ENCODE results near the gene DHDH. TPM values are rescaled to one million over a fixed set of nuclear protein-coding genes. Genes with fewer than 3 reads are reported as not detected.
A peak's percentile ranks its signal among the peaks of the same experiment; 100 is the strongest.

DHDH gene
- total and polyA plus RNA-seq, 2 experiments from 2014 or later, result 0.69 to 4.7 TPM

GRCh38 chr19:48966541-48967345 is 33.2 kb downstream of the DHDH start:
- Histone ChIP-seq H3K36me3 (ENCODE audit: insufficient read depth) (peaks cover 13% of the 10 kb centered on the region), H3K4me1 (ENCODE audit: insufficient read depth) (peaks cover 18% of the 10 kb centered on the region), H3F3A (replicated peaks; ENCODE audit: low read depth) (peaks cover 56% of the 10 kb centered on the region), H3K27ac (ENCODE audit: low read depth) (peak overlapping the region; percentile 55; the same call in 1 of the 2 replicates), H3K9me2 (ENCODE audit: insufficient read depth) (no peaks in the 10 kb centered on the region), H3K4me2 (peak overlapping the region; percentile 99), H3K79me2 (replicated peaks; ENCODE audit: insufficient read depth) (peaks cover 24% of the 10 kb centered on the region), H2AFZ (no peak overlapping the region), H3K27me3 (ENCODE audit: insufficient read depth) (no peaks in the 10 kb centered on the region), H3K4me3 (peak overlapping the region; percentile 100), H4K20me1 (replicated peaks; ENCODE audit: insufficient read depth) (peaks cover 11% of the 10 kb centered on the region)
- ATAC-seq (no peak), DNase-seq (ENCODE audit: low spot score) (no peak)
- Mint-ChIP-seq H3K4me1 (peaks cover 44% of the 10 kb centered on the region), H3K9me3 (peaks cover 16% of the 10 kb centered on the region), H3K27me3 (ENCODE audit: insufficient read depth, low read depth, poor library complexity) (peaks cover 58% of the 10 kb centered on the region), H3K36me3 (ENCODE audit: low read depth) (peaks cover 52% of the 10 kb centered on the region), H3K27ac (no peak overlapping the region), H3K4me3 (peak overlapping the region; percentile 95)
- TF ChIP-seq NANOG (IDR thresholded peaks at IDR 0.05; ENCODE audit: borderline replicate concordance), result no peak
- peak; percentile 3; the same call in 1 of the 2 replicates for TF ChIP-seq POLR2AphosphoS5 (IDR thresholded peaks at IDR 0.05; ENCODE audit: low read depth)
- TF ChIP-seq ETS1 (IDR thresholded peaks at IDR 0.05), result no peak

GRCh38 chr19:48967346-48968178 is 34.1 kb downstream of the DHDH start:
- H3K27me3 ChIP-seq (ENCODE audit: insufficient read depth), result no peaks in the 10 kb centered on the region
- H3K4me3 Mint-ChIP-seq, result peak overlapping the region; percentile 95; the same call in 2 of the 3 replicates
- H3K36me3 Mint-ChIP-seq (ENCODE audit: low read depth), result peaks cover 52% of the 10 kb centered on the region
- peaks cover 11% of the 10 kb centered on the region for H4K20me1 ChIP-seq (replicated peaks; ENCODE audit: insufficient read depth)
- 0 out of 2 replicates have a peak overlapping the region, but pooled peaks have one; percentile 55 for H3K27ac ChIP-seq (ENCODE audit: low read depth)
- DNase-seq (ENCODE audit: low spot score) (no peak), ATAC-seq (no peak)
- peaks cover 36% of the 10 kb centered on the region for H3K4me1 Mint-ChIP-seq
- 0 out of 2 replicates have a peak overlapping the region, but pooled peaks have one; percentile 100 for H3K4me3 ChIP-seq
- H3K4me1 ChIP-seq (ENCODE audit: insufficient read depth), result peaks cover 18% of the 10 kb centered on the region
- H3K27ac Mint-ChIP-seq, result no peak overlapping the region; the same call in 1 of the 2 replicates
- H3K9me2 ChIP-seq (ENCODE audit: insufficient read depth), result no peaks in the 10 kb centered on the region
- H3K9me3 Mint-ChIP-seq, result peaks cover 16% of the 10 kb centered on the region
- peaks cover 51% of the 10 kb centered on the region for H3K27me3 Mint-ChIP-seq (ENCODE audit: insufficient read depth, low read depth, poor library complexity)
- H3K79me2 ChIP-seq (replicated peaks; ENCODE audit: insufficient read depth), result peaks cover 24% of the 10 kb centered on the region
- TF ChIP-seq CREB1 (CRISPR knock-in tag; IDR thresholded peaks at IDR 0.05; ENCODE audit: low read depth), result no peak
- TF ChIP-seq POLR2AphosphoS5 (IDR thresholded peaks at IDR 0.05; ENCODE audit: low read depth), result peak; percentile 37; the same call in 1 of the 2 replicates
- H3K36me3 ChIP-seq (ENCODE audit: insufficient read depth), result peaks cover 13% of the 10 kb centered on the region
- no peak overlapping the region for H2AFZ ChIP-seq
- H3F3A ChIP-seq (replicated peaks; ENCODE audit: low read depth), result peaks cover 52% of the 10 kb centered on the region
- no peak overlapping the region for H3K4me2 ChIP-seq

- peaks cover 16% of the 10 kb centered on the region for H3K4me1 ChIP-seq (ENCODE audit: insufficient read depth)
- no peaks in the 10 kb centered on the region for H3K27me3 ChIP-seq (ENCODE audit: insufficient read depth)
- H3K4me3 Mint-ChIP-seq, result 0 out of 3 replicates have a peak overlapping the region, but pooled peaks have one; percentile 95
- peaks cover 13% of the 10 kb centered on the region for H3K36me3 ChIP-seq (ENCODE audit: insufficient read depth)
- peaks cover 24% of the 10 kb centered on the region for H3K79me2 ChIP-seq (replicated peaks; ENCODE audit: insufficient read depth)
- H3K4me1 Mint-ChIP-seq, result peaks cover 30% of the 10 kb centered on the region
- H3F3A ChIP-seq (replicated peaks; ENCODE audit: low read depth), result peaks cover 50% of the 10 kb centered on the region
- peaks cover 55% of the 10 kb centered on the region for H3K36me3 Mint-ChIP-seq (ENCODE audit: low read depth)
- no peaks in the 10 kb centered on the region for H3K9me2 ChIP-seq (ENCODE audit: insufficient read depth)
- peaks cover 15% of the 10 kb centered on the region for H3K9me3 Mint-ChIP-seq
- H4K20me1 ChIP-seq (replicated peaks; ENCODE audit: insufficient read depth), result peaks cover 11% of the 10 kb centered on the region
- no peak for DNase-seq (ENCODE audit: low spot score)
- H3K27ac ChIP-seq (ENCODE audit: low read depth), result no peak overlapping the region
- H3K4me2 ChIP-seq, result no peak overlapping the region
- no peak overlapping the region for H3K27ac Mint-ChIP-seq
- no peak for ATAC-seq
- peaks cover 50% of the 10 kb centered on the region for H3K27me3 Mint-ChIP-seq (ENCODE audit: insufficient read depth, low read depth, poor library complexity)
- no peak overlapping the region for H3K4me3 ChIP-seq
- H2AFZ ChIP-seq, result no peak overlapping the region
- no peak for TF ChIP-seq POLR2AphosphoS5 (IDR thresholded peaks at IDR 0.05; ENCODE audit: low read depth)
- no peak for TF ChIP-seq ETS1 (IDR thresholded peaks at IDR 0.05)
- TF ChIP-seq CTCF (conservative IDR thresholded peaks at IDR 0.05; ENCODE audit: low read depth in 2 of 2), result no peak
- TF ChIP-seq STAT1 (IDR thresholded peaks at IDR 0.05; ENCODE audit: unreplicated experiment), result no peak
- no peak for TF ChIP-seq NANOG (IDR thresholded peaks at IDR 0.05; ENCODE audit: borderline replicate concordance)
- no peak for TF ChIP-seq ZNF331 (CRISPR knock-in tag; IDR thresholded peaks at IDR 0.05; ENCODE audit: low read depth)
- no peak for TF ChIP-seq ZNF114 (CRISPR knock-in tag; IDR thresholded peaks at IDR 0.05)
Measured at GRCh38 chr19:48968179-48968661, 34.7 kb downstream of the DHDH start.

Data from GM23338 (cell line).